K562 (cell line): ENCODE measurements around the gene PDE8B. TPM values are rescaled to one million over a fixed set of nuclear protein-coding genes. Genes with fewer than 3 reads are reported as not detected.

Experiments
- JUNB ChIP-seq: fragments of 450-650 bp; formaldehyde crosslinking; conservative IDR thresholded peaks from 2 replicates; pipeline ENCODE4 v1.4.0; 2020; ENCODE audit warnings: mild to moderate bottlenecking
- NR2F6 ChIP-seq: fragments of 450-650 bp; formaldehyde crosslinking; IDR thresholded peaks from 2 replicates; pipeline ENCODE4 v1.4.0; 2020; ENCODE audit warnings: mild to moderate bottlenecking
- ZNF146 ChIP-seq: IDR thresholded peaks from one replicate; pipeline ENCODE4 v1.6.1; 2018; ENCODE audit warnings: missing compliant biosample characterization; ENCODE audit not compliant: unreplicated experiment
- polyA plus RNA-seq, 8 experiments: library from polyadenylated mRNA; depleted of rRNA in 4 of 8; stranded (reverse) in 5 of 8; unstranded in 3 of 8; fragments of >200 nt; fragmentation: Nextera tagmentation in 2 of 8; fragmentation: Illumina TruSeq in 1 of 8; extraction: Ambion mirVana in 2 of 8; extraction: Trizol in 1 of 8; gene quantifications; 2 replicates each; pipeline versions ENCODE4 v1.2.1 to v1.2.3, GENCODE V29; 2011 to 2014; ENCODE audit warnings: inconsistent platforms in 1 of 8, missing spikeins in 1 of 8
- total RNA-seq, 7 experiments: library from RNA; depleted of rRNA in 6 of 7; stranded (reverse); fragments of >200 nt in 6 of 7; fragmentation: Illumina TruSeq in 2 of 7; extraction: Trizol in 2 of 7; gene quantifications; 2 replicates each; pipeline versions ENCODE4 v1.2.1 to v1.2.3, GENCODE V29; 2011 to 2021; ENCODE audit warnings: low replicate concordance in 1 of 7
- TF ChIP-seq, protein P1 (sequence below): fragments of 450-650 bp; IDR thresholded peaks from 2 replicates; pipeline ENCODE4 v1.6.1; 2016; ENCODE audit warnings: mild to moderate bottlenecking, moderate library complexity
- TF ChIP-seq, protein P2 (sequence below): sonication (generic); formaldehyde crosslinking; IDR thresholded peaks from 2 replicates; pipeline ENCODE4 v1.8.0; 2022; ENCODE audit warnings: missing genetic modification reagents, mild to moderate bottlenecking, borderline replicate concordance

PDE8B gene
- total and polyA plus RNA-seq, 9 of the 15 experiments (the other 6 are each of a cell fraction or from before 2014, with no cell fraction given), result 0.15 to 0.28 TPM; not detected in 7

DNA sequence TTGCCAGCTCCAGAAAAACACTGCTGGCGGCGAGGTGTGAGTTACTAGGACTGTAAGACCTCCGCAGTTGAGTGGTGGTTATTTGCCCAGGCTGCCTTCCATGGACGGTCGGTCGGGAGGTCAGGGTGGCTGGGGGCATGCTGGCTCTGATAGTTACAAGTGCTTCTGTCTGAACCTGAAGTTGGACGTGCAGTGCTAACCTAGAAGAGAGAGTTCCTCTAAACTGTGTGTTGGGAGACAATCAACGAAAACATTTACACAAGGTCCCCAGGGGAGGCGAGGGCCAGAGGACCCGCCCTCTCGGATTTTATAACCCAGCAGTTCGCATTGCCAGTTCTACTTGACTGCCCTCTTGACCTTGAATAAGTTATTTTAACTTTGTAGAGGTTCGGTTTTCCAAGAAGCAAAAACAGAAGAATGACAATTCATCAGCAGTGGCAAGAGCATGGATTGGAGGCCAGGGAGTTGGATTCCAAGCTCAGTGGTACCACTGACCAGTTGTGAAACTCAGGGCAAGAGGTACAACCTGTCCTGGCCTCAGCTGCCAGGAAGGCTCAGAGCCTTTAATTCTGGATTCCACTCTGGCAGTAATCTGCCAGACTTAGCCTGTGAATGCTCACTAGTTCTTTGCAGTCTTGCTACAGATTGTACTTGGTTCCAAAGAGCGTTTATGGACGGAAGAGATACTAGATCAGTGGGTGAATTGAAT lies 28.7 kb upstream of the PDE8B start (continued):
- TF ChIP-seq, protein P1, sequence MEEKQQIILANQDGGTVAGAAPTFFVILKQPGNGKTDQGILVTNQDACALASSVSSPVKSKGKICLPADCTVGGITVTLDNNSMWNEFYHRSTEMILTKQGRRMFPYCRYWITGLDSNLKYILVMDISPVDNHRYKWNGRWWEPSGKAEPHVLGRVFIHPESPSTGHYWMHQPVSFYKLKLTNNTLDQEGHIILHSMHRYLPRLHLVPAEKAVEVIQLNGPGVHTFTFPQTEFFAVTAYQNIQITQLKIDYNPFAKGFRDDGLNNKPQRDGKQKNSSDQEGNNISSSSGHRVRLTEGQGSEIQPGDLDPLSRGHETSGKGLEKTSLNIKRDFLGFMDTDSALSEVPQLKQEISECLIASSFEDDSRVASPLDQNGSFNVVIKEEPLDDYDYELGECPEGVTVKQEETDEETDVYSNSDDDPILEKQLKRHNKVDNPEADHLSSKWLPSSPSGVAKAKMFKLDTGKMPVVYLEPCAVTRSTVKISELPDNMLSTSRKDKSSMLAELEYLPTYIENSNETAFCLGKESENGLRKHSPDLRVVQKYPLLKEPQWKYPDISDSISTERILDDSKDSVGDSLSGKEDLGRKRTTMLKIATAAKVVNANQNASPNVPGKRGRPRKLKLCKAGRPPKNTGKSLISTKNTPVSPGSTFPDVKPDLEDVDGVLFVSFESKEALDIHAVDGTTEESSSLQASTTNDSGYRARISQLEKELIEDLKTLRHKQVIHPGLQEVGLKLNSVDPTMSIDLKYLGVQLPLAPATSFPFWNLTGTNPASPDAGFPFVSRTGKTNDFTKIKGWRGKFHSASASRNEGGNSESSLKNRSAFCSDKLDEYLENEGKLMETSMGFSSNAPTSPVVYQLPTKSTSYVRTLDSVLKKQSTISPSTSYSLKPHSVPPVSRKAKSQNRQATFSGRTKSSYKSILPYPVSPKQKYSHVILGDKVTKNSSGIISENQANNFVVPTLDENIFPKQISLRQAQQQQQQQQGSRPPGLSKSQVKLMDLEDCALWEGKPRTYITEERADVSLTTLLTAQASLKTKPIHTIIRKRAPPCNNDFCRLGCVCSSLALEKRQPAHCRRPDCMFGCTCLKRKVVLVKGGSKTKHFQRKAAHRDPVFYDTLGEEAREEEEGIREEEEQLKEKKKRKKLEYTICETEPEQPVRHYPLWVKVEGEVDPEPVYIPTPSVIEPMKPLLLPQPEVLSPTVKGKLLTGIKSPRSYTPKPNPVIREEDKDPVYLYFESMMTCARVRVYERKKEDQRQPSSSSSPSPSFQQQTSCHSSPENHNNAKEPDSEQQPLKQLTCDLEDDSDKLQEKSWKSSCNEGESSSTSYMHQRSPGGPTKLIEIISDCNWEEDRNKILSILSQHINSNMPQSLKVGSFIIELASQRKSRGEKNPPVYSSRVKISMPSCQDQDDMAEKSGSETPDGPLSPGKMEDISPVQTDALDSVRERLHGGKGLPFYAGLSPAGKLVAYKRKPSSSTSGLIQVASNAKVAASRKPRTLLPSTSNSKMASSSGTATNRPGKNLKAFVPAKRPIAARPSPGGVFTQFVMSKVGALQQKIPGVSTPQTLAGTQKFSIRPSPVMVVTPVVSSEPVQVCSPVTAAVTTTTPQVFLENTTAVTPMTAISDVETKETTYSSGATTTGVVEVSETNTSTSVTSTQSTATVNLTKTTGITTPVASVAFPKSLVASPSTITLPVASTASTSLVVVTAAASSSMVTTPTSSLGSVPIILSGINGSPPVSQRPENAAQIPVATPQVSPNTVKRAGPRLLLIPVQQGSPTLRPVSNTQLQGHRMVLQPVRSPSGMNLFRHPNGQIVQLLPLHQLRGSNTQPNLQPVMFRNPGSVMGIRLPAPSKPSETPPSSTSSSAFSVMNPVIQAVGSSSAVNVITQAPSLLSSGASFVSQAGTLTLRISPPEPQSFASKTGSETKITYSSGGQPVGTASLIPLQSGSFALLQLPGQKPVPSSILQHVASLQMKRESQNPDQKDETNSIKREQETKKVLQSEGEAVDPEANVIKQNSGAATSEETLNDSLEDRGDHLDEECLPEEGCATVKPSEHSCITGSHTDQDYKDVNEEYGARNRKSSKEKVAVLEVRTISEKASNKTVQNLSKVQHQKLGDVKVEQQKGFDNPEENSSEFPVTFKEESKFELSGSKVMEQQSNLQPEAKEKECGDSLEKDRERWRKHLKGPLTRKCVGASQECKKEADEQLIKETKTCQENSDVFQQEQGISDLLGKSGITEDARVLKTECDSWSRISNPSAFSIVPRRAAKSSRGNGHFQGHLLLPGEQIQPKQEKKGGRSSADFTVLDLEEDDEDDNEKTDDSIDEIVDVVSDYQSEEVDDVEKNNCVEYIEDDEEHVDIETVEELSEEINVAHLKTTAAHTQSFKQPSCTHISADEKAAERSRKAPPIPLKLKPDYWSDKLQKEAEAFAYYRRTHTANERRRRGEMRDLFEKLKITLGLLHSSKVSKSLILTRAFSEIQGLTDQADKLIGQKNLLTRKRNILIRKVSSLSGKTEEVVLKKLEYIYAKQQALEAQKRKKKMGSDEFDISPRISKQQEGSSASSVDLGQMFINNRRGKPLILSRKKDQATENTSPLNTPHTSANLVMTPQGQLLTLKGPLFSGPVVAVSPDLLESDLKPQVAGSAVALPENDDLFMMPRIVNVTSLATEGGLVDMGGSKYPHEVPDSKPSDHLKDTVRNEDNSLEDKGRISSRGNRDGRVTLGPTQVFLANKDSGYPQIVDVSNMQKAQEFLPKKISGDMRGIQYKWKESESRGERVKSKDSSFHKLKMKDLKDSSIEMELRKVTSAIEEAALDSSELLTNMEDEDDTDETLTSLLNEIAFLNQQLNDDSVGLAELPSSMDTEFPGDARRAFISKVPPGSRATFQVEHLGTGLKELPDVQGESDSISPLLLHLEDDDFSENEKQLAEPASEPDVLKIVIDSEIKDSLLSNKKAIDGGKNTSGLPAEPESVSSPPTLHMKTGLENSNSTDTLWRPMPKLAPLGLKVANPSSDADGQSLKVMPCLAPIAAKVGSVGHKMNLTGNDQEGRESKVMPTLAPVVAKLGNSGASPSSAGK, result no peak
- TF ChIP-seq, protein P2, sequence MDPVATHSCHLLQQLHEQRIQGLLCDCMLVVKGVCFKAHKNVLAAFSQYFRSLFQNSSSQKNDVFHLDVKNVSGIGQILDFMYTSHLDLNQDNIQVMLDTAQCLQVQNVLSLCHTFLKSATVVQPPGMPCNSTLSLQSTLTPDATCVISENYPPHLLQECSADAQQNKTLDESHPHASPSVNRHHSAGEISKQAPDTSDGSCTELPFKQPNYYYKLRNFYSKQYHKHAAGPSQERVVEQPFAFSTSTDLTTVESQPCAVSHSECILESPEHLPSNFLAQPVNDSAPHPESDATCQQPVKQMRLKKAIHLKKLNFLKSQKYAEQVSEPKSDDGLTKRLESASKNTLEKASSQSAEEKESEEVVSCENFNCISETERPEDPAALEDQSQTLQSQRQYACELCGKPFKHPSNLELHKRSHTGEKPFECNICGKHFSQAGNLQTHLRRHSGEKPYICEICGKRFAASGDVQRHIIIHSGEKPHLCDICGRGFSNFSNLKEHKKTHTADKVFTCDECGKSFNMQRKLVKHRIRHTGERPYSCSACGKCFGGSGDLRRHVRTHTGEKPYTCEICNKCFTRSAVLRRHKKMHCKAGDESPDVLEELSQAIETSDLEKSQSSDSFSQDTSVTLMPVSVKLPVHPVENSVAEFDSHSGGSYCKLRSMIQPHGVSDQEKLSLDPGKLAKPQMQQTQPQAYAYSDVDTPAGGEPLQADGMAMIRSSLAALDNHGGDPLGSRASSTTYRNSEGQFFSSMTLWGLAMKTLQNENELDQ (CRISPR knock-in tag), result no peak
- no peak for TF ChIP-seq ZNF146 (CRISPR knock-in tag)
- no peak for TF ChIP-seq NR2F6
- TF ChIP-seq JUNB (CRISPR knock-in tag), result no peak
